ENCODE data around the gene ACAN.

The ACAN gene

GRCh38 chr15:88818920-88819319, 15.7 kb downstream of the ACAN start:
- no peak for TF ChIP-seq CTCF (IDR thresholded peaks at IDR 0.05; ENCODE audit: insufficient read depth, low read length, poor library complexity, severe bottlenecking)
- no peak for DNase-seq (ENCODE audit: extremely low read depth, insufficient read length)
- Histone ChIP-seq H3K36me3 (ENCODE audit: control insufficient read depth, insufficient read depth, low read length) (no peaks in the 10 kb centered on the region), H3K27me3 (replicated peaks; ENCODE audit: control insufficient read depth, insufficient read depth, low read length) (no peaks in the 10 kb centered on the region; the same call in none of the 2 replicates), H3K4me3 (replicated peaks; ENCODE audit: low read depth, low read length) (no peak overlapping the region)

DNA sequence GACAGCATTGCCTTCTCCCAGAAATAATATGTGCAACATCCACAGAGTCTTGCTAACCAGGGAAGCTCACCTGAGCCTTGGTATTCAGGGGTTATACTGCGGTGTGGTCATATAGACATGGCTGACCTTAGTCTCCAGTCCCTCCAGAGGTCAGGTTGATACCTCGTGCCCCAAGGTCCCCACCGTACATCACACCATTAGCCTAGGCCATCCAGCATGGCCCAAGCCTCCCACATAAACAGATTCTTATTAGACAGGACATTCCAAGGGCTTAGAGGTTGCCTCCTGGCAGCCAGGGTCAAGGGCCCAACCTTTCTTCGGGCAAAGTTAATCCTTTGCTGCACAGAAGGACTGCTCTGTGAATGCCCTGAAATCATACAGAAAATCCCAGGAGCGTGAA, 18.8 kb downstream of the ACAN start:
- H3K36me3 ChIP-seq (ENCODE audit: control insufficient read depth, insufficient read depth, low read length) = no peaks in the 10 kb centered on the region
- no peak overlapping the region for H3K4me3 ChIP-seq (replicated peaks; ENCODE audit: low read depth, low read length)
- TF ChIP-seq CTCF (IDR thresholded peaks at IDR 0.05; ENCODE audit: insufficient read depth, low read length, poor library complexity, severe bottlenecking) = no peak
- no peak for DNase-seq (ENCODE audit: extremely low read depth, insufficient read length)
- H3K27me3 ChIP-seq (replicated peaks; ENCODE audit: control insufficient read depth, insufficient read depth, low read length) = peaks cover 1% of the 10 kb centered on the region; the same call in 1 of the 2 replicates

- no peaks in the 10 kb centered on the region for H3K36me3 ChIP-seq (ENCODE audit: control insufficient read depth, insufficient read depth, low read length)
- no peak for TF ChIP-seq CTCF (IDR thresholded peaks at IDR 0.05; ENCODE audit: insufficient read depth, low read length, poor library complexity, severe bottlenecking)
- no peak for DNase-seq (ENCODE audit: extremely low read depth, insufficient read length)
- no peak overlapping the region for H3K4me3 ChIP-seq (replicated peaks; ENCODE audit: low read depth, low read length)
- H3K27me3 ChIP-seq (replicated peaks; ENCODE audit: control insufficient read depth, insufficient read depth, low read length) = peaks cover 1% of the 10 kb centered on the region; the same call in 1 of the 2 replicates
Observed at GRCh38 chr15:88828791-88829190, 25.6 kb downstream of the ACAN start.

DNA sequence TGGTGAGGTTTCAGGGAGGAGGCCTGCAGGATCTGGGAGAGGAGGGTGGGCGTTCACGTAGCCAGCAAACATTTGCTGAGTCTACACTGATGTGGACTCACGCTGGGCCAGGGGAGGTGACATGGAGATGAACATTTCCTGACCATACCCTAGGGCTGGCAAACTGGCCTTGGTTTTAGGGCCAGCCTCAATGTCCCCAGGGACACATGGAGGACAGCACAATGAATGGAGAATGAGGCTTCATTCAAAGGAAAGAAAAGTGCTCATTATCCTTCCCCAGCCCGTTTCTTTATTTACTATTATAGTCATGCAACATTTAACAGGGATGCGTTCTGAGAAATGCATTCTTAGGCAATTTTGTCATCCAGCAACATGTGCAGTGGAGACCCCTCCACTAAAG, 26.8 kb downstream of the ACAN start:
- peaks cover 1% of the 10 kb centered on the region; the same call in 1 of the 2 replicates for H3K27me3 ChIP-seq (replicated peaks; ENCODE audit: control insufficient read depth, insufficient read depth, low read length)
- no peaks in the 10 kb centered on the region for H3K36me3 ChIP-seq (ENCODE audit: control insufficient read depth, insufficient read depth, low read length)
- no peak for DNase-seq (ENCODE audit: extremely low read depth, insufficient read length)
- TF ChIP-seq CTCF (IDR thresholded peaks at IDR 0.05; ENCODE audit: insufficient read depth, low read length, poor library complexity, severe bottlenecking) = no peak
- no peak overlapping the region for H3K4me3 ChIP-seq (replicated peaks; ENCODE audit: low read depth, low read length)

DNA sequence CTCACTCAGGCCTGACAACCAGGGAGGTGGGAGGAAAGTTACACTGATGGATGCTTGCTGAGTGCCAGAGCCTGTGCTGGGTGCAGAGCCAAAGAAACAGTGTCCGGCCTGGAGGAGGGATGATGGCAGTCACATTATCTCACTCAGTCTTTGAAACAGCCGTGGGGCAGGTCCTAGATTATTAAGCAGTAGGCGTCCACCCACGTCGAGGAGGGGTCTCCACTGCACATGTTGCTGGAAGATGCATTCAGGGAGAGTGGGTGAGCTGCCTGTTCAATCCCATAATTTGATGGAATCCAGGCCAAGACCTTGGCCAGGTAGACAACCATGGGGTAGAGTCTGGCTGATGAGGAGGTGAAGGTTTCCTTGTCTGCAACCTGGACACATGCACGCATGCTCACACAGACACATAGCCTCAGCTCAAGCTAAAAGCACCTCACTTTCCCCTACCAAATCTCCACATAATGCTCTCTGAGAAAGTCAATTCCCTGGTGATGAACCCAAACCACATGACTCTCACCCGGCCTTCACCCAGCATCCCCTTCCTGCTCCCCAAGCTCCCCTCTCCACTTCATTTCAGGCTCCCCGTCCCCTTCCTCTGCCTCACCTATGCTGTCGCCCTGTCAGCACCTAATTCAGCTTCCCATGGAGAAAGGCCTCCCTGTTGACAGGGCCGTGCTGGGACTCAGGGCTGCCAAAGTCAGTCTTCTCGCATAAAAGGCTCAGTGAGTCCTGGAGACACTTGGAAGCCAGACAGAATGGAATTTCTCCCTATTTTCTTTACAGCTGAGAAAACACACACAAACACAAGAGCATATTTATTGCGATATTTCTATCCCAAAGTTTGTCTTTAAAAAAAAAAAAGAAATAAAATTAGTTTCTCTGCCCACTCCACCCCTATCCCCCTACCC, 29.8 kb downstream of the ACAN start:
- Histone ChIP-seq H3K4me3 (replicated peaks; ENCODE audit: low read depth, low read length) (no peak overlapping the region), H3K36me3 (ENCODE audit: control insufficient read depth, insufficient read depth, low read length) (no peaks in the 10 kb centered on the region), H3K27me3 (replicated peaks; ENCODE audit: control insufficient read depth, insufficient read depth, low read length) (peaks cover 1% of the 10 kb centered on the region; the same call in 1 of the 2 replicates)
- no peak for TF ChIP-seq CTCF (IDR thresholded peaks at IDR 0.05; ENCODE audit: insufficient read depth, low read length, poor library complexity, severe bottlenecking)
- no peak for DNase-seq (ENCODE audit: extremely low read depth, insufficient read length)

Data from GM06990 (cell line).